Measurements from ENCODE around the gene RHOJ. TPM values are rescaled to one million over a fixed set of nuclear protein-coding genes. Genes with fewer than 3 reads are reported as not detected.
"Not testable (repeated sequence)": the region's sequence is repeated elsewhere in the genome, so short reads cannot be mapped to it uniquely, and the experiment has no call there.

The RHOJ gene
- total RNA-seq, result not detected

DNA sequence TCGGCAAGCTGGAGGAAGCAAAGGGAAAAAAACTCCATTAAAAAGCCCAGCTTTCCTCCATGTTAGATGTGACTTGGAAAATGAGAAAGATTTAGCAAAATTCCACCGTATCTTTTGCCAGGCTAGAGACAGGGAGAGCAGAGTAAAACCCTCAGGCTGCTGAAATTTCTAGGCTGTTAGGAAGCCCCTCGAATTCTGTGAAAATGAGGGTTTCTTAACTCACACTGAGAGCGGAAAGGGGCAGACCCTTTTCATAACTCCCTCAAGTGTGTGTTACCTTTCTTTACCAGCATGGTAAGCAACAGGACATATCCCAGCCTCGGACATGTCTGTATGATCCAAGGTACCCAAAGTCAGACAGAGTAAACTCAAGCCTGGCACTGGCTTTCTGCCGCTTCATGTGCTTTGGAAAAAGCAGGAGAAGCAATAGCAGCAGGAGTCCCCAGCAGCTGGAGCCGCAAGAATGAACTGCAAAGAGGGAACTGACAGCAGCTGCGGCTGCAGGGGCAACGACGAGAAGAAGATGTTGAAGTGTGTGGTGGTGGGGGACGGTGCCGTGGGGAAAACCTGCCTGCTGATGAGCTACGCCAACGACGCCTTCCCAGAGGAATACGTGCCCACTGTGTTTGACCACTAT, at the start of gene RHOJ:
Gene RHOJ, plus strand, starts transcription at position 37 of the 637 bp plus-strand sequence. Its CDS starts 427 bp downstream, at position 464.
- DNase-seq, result no peak

- no peak for DNase-seq
These were observed 48.6 kb upstream of the RHOJ start for GRCh38 chr14:63155511-63156185.

DNA sequence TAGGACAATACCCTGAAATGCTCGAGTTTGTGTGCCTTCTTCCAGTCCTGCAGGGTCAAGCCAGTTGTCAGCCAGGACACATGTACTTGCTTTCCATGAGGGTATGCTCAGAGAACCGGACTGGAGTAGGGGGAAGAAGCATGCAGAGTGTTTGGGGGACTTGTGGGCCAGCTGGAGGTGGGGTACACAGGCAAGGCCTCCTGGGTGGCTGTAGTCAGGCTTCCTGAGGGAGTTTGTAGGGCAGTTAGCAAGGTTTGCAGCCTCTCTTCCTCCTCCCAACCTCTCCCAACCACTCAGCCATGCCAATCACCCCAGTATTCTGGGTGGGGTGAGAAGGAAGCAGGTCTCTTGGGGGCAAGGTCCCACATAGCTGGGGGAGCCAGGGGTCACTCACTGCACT, 47.0 kb upstream of the RHOJ start:
- no peak for DNase-seq

DNA sequence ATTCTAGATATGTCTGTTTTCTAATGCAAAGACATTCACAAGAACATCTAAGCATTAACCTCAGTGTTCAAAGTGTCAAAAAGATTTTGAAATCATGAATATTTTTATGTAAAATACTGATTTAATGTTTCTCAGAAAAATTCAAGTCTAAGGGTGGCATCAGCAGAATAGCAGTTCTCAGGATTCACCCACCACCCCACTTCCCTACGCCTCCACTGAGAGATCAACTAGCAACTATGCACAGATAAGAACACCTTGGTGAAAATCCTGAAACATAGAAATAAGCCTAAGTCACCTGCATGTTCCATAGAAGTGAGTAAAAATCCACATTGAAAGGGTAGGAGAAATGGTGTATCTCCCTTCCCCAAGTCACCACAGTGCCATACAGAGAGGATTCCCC, 40.9 kb upstream of the RHOJ start:
- no peak for DNase-seq

GRCh38 chr14:63164108-63164683, 40.0 kb upstream of the RHOJ start:
- no peak for DNase-seq

GRCh38 chr14:63165267-63165666, 39.0 kb upstream of the RHOJ start:
- DNase-seq, result not testable (repeated sequence)

- no peak for DNase-seq
These were observed 37.2 kb upstream of the RHOJ start for GRCh38 chr14:63167044-63167443.

DNA sequence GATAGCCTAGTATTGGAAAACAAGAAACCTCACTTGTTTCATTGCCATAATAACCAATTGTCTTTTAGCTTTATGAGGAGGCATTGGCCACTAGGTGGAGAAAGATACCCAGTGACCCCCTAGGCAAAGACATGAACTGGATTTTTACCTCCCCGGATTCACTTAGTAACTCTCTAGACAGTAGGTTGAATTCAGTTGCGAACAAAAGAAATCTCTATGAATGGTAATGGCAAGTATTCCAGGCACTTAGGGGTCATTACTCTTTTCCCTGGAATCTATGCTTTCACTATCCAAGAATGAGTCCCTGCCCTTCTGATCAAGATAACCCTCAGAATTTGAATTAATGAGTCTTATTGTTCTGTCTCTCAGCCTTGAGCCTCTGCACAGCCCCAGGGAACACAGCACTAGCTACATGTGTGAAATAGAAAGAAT, 29.5 kb upstream of the RHOJ start:
- DNase-seq, result no peak

- no peak for DNase-seq
These were observed 28.7 kb upstream of the RHOJ start for GRCh38 chr14:63175531-63175930.

- no peak for DNase-seq
These were observed 25.3 kb upstream of the RHOJ start for GRCh38 chr14:63178912-63179311.

- DNase-seq, result no peak
These were observed 24.9 kb upstream of the RHOJ start for GRCh38 chr14:63179383-63179782.

DNA sequence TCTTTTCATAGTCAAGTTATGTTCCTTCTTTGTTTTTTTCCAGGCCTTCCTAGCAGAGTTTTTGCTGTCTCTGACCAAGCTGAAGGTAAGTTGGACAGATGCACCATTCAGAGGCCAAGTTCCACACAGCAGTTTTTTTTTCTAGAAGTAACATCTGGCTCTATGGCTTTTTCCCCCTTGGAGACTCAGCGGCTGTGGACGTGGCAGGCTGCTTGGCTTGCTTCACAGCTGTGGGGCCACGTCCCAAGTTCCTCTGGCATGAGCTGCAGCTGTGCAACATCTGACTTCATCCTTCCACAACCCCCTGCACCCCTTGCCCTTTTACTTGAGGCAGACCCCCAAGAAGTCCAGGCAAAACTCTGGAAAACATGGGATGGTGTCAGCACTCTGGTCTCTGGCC, 24.2 kb upstream of the RHOJ start:
- no peak for DNase-seq

GRCh38 chr14:63182968-63183367, 21.3 kb upstream of the RHOJ start:
- no peak for DNase-seq

GRCh38 chr14:63186453-63186852, 17.8 kb upstream of the RHOJ start:
- DNase-seq, result no peak

- no peak for DNase-seq
These were observed 13.0 kb upstream of the RHOJ start for GRCh38 chr14:63191211-63191610.

- no peak for DNase-seq
These were observed 12.2 kb upstream of the RHOJ start for GRCh38 chr14:63192085-63192484.

DNA sequence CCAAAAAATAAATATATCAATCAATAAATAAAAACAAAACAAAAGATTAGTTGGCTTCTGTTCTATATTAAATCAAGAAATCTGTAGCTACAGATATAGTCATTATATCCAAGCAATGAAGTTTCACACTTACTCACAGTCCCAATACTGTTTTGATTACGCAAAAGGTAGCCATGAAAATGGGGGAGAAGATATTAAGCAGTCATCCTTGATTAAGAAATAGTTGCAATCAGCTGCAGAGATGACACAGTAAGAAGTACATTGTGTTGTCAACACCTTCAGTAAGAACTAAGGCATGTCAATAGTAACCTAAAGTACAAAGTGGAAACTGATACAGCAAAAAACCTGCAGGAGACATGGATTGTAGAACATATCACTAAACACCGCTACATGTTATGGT, 11.0 kb upstream of the RHOJ start:
- DNase-seq, result no peak

- DNase-seq, result no peak
These were observed 4.1 kb upstream of the RHOJ start for GRCh38 chr14:63200035-63200740.

- no peak for DNase-seq
These were observed 3.5 kb upstream of the RHOJ start for GRCh38 chr14:63200767-63201166.

DNA sequence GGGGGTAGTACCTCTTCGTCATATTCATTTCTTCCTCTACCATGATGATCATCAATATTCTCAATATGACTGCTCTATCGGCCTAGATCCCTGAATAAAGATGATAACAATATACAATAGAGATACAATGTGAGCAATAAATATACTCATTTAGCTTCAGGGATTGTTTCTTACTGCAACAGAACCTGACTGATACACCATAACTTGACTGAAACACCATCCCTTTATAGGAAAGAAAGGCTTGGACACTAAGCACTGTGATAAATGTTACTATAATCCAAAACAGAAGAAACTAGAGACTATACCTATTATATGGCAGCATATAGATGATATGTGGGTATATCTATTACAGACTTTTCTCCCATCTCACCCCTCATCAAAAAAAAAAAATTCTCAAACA, 1.2 kb upstream of the RHOJ start:
- no peak for DNase-seq

DNA sequence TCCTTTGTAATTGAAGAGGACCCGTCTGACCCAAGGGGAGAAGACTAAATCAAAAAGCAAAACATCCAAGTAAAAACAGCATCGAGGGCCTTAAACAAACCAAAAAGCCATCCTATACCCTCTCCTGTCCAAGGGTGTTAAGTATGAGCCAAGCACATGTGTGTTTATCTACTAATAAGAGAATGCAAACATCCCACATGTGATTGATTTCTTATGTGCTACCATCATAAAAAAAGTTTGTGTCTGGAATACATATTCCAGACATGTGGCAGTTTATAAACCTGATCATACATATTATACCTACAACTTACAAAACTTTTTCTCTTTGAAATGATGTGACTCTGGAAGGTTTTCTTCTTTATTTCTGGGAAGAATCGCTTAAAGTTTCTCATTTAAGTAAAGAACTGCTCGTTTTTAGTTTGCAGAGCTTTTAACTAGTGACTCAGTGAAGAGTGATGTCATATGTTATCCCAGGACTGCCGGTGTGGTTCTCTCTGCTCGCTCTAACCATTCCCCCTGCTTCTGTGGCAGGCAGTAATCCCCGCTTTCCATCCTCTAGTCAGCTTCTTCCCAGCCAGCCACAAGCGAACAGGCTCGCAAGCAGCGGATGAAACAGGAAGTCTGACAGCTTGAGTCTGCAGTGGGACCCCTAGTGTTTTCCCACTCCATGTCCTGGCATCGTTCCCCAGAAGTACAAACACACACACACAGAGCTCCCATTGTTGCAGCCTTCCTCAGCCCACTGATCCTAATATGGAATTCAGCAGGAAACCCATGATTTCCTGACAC, 431 bp upstream of the RHOJ start:
- DNase-seq, result no peak

DNA sequence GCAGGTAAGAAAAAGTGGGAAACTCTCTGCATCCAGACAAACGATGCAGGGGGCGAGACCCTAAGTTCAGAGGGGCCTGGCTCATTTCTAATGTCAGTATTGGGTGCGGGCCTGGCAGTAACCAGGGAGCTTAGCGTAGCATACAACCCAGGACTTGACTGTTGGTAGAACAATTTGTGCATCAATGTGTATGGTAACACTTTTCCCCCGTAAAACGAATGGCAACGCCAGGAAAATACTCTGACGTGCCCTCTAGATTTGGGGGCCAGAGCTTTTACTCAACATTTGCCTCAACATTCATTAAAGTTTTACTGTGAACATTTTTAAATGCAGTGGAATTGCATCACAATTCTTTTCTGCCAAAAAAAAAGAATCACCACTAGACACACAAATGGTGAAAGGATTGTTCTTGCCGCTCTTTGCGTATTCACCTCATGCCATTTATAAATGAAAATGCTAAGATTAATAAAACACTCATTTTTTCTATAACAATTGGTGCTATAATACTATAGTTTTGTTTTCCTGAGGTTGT, 867 bp downstream of the RHOJ start:
- no peak for DNase-seq

DNA sequence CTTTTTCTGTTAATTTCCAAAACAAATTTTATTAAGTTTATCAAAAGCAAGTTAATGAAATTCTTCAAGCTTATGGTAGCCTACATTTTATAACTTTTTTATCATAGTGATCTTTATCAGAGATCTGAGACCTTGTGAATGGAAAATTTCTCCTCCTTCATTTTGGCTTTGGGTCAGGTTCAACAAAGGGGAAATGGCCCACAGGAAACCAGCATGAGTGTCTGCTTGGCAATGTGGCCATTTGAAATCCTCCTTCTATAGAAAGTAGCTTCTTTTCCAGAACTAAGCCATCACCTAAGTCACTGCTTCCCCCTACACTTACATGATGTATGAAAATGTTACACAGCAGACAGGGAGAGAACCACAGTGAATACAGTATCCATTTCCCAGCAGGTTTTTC, 1.6 kb downstream of the RHOJ start:
- no peak for DNase-seq

Measured in effector CD4-positive, alpha-beta T cell (primary cell).